IMR-90 (cell line): Measurements from ENCODE around the gene PRR33. TPM values are rescaled to one million over a fixed set of nuclear protein-coding genes. Genes with fewer than 3 reads are reported as not detected.

Experiments
- ATAC-seq: fragments of 200-7000 bp; cut with Tn5 transposase; 2 replicates; pipeline ENCODE4 v1.9.1; 2020; ENCODE audit warnings: low read depth, mild to moderate bottlenecking, moderate library complexity
- BruUV-seq: library from RNA; stranded (reverse); fragments of 400-500 nt; replicated peaks from 2 replicates; lab custom pipeline; 2021; lab: Mats Ljungman, UMichigan
- CTCF ChIA-PET: fragments of 300-600 bp; formaldehyde crosslinking; extraction: SDS; loops from one replicate; lab custom pipeline; 2021; ENCODE audit warnings: antibody characterized with exemption; lab: Yijun Ruan, JAX
- POLR2A ChIA-PET: fragments of 300-600 bp; sonication (Branson Sonifier 250); formaldehyde crosslinking; loops from one replicate; lab custom pipeline; 2022; ENCODE audit warnings: antibody characterized with exemption; ENCODE audit not compliant: unreplicated experiment; lab: Charles Lee
- DNase-seq: peaks from one replicate; pipeline ENCODE4 v3.0.0; 2013
- H2AFZ ChIP-seq: replicated peaks from 2 replicates; pipeline ENCODE3; 2013; ENCODE audit warnings: low read length, mild to moderate bottlenecking; ENCODE audit not compliant: poor library complexity
- H2AK5ac ChIP-seq: 2 replicates; pipeline ENCODE4 v1.6.1; 2013; ENCODE audit warnings: low read depth, low read length, inconsistent platforms
- H2AK9ac ChIP-seq: replicated peaks from 2 replicates; pipeline ENCODE3; 2013; ENCODE audit warnings: mild to moderate bottlenecking, low read depth, low read length, moderate library complexity; ENCODE audit not compliant: poor library complexity
- H2BK120ac ChIP-seq: 2 replicates; pipeline ENCODE4 v1.6.1; 2013; ENCODE audit warnings: low read depth, low read length, inconsistent platforms
- H2BK15ac ChIP-seq: 3 replicates; pipeline ENCODE4 v1.6.1; 2013; ENCODE audit warnings: low read depth, low read length, inconsistent platforms
- H2BK20ac ChIP-seq: 2 replicates; pipeline ENCODE4 v1.6.1; 2013; ENCODE audit warnings: low read depth, mild to moderate bottlenecking, inconsistent platforms, low read length, moderate library complexity
- H2BK5ac ChIP-seq: 2 replicates; pipeline ENCODE4 v1.6.1; 2013; ENCODE audit warnings: mild to moderate bottlenecking, low read depth, low read length, inconsistent platforms; ENCODE audit not compliant: poor library complexity, severe bottlenecking
- H3K14ac ChIP-seq: replicated peaks from 2 replicates; pipeline ENCODE4 v1.6.1; 2013; ENCODE audit warnings: low read depth, low read length, inconsistent platforms
- H3K18ac ChIP-seq: 2 replicates; pipeline ENCODE4 v1.6.1; 2013; ENCODE audit warnings: low read depth, low read length, control low read depth
- H3K23ac ChIP-seq: 2 replicates; pipeline ENCODE4 v1.6.1; 2013; ENCODE audit warnings: low read depth, low read length, inconsistent platforms
- H3K27ac ChIP-seq: 2 replicates; pipeline ENCODE4 v1.5.1; 2013; ENCODE audit warnings: mild to moderate bottlenecking, control low read depth, low read length; ENCODE audit not compliant: insufficient read depth
- H3K27me3 ChIP-seq: 2 replicates; pipeline ENCODE4 v1.6.1; 2013; ENCODE audit warnings: low read length; ENCODE audit not compliant: control insufficient read depth, insufficient read depth
- H3K36me3 ChIP-seq: 2 replicates; pipeline ENCODE4 v1.6.1; 2013; ENCODE audit warnings: low read length, mixed read lengths; ENCODE audit not compliant: control insufficient read depth, insufficient read depth
- H3K4ac ChIP-seq: 2 replicates; pipeline ENCODE4 v1.6.1; 2013; ENCODE audit warnings: low read depth, low read length, inconsistent platforms
- H3K4me1 ChIP-seq: 2 replicates; pipeline ENCODE4 v1.6.1; 2013; ENCODE audit warnings: low read length, mixed read lengths; ENCODE audit not compliant: control insufficient read depth, insufficient read depth
- H3K4me2 ChIP-seq: 2 replicates; pipeline ENCODE4 v1.6.1; 2013; ENCODE audit warnings: low read depth, mild to moderate bottlenecking, control low read depth, low read length, moderate library complexity
- H3K4me3 ChIP-seq: 2 replicates; pipeline ENCODE4 v1.5.1; 2013; ENCODE audit warnings: low read depth, mild to moderate bottlenecking, control low read depth, low read length, moderate library complexity; ENCODE audit not compliant: insufficient read depth
- H3K56ac ChIP-seq: 2 replicates; pipeline ENCODE4 v1.6.1; 2013; ENCODE audit warnings: low read length, inconsistent platforms; ENCODE audit not compliant: insufficient read depth; ENCODE audit errors: extremely low read depth
- H3K79me1 ChIP-seq, 2 experiments: 2 replicates each; pipeline ENCODE4 v1.6.1; 2013; ENCODE audit warnings: low read length in 2 of 2, inconsistent platforms in 1 of 2, low read depth in 1 of 2
- H3K9ac ChIP-seq: 2 replicates; pipeline ENCODE4 v1.6.1; 2013; ENCODE audit warnings: low read depth, low read length, control low read depth
- H3K9me1 ChIP-seq: 2 replicates; pipeline ENCODE4 v1.6.1; 2013; ENCODE audit warnings: low read length, inconsistent platforms; ENCODE audit not compliant: insufficient read depth
- H3K9me3 ChIP-seq: 2 replicates; pipeline ENCODE4 v1.6.1; 2013; ENCODE audit warnings: low read length; ENCODE audit not compliant: control insufficient read depth, insufficient read depth
- H4K20me1 ChIP-seq: 2 replicates; pipeline ENCODE4 v1.6.1; 2013; ENCODE audit warnings: low read length, inconsistent platforms; ENCODE audit not compliant: insufficient read depth
- H4K5ac ChIP-seq: 2 replicates; pipeline ENCODE4 v1.6.1; 2013; ENCODE audit warnings: mild to moderate bottlenecking, low read depth, low read length, control low read depth
- H4K8ac ChIP-seq, 2 experiments: 2 replicates each; pipeline ENCODE4 v1.6.1; 2013; ENCODE audit warnings: low read depth in 2 of 2, low read length in 2 of 2, control low read depth in 1 of 2, inconsistent platforms in 1 of 2
- H4K91ac ChIP-seq: 2 replicates; pipeline ENCODE4 v1.6.1; 2013; ENCODE audit warnings: low read depth, low read length, inconsistent platforms; ENCODE audit not compliant: insufficient read depth
- ELK1 ChIP-seq: fragments of 150-350 bp; IDR thresholded peaks from 2 replicates; pipeline ENCODE4 v1.6.1; 2016; ENCODE audit warnings: low read depth, mild to moderate bottlenecking, low read length, moderate library complexity, borderline replicate concordance
- MAFK ChIP-seq: IDR thresholded peaks from 2 replicates; pipeline ENCODE4 v1.6.1; 2012; ENCODE audit warnings: low read depth, low read length, improper control_type of control experiment
- MXI1 ChIP-seq: IDR thresholded peaks from 2 replicates; pipeline ENCODE4 v1.6.1; 2012; ENCODE audit warnings: low read depth, mild to moderate bottlenecking, low read length, moderate library complexity, borderline replicate concordance
- NFE2L2 ChIP-seq: fragments of 150-350 bp; IDR thresholded peaks from 2 replicates; pipeline ENCODE4 v1.6.1; 2016; ENCODE audit warnings: low read depth, mild to moderate bottlenecking, low read length
- POLR2A ChIP-seq: IDR thresholded peaks from 2 replicates; pipeline ENCODE4 v1.6.1; 2012; ENCODE audit warnings: mild to moderate bottlenecking, low read depth, low read length
- RCOR1 ChIP-seq: IDR thresholded peaks from 2 replicates; pipeline ENCODE4 v1.6.1; 2012; ENCODE audit warnings: mild to moderate bottlenecking, low read length, improper control_type of control experiment; ENCODE audit not compliant: insufficient replicate concordance
- SMC3 ChIP-seq: fragments of 150-350 bp; IDR thresholded peaks from 2 replicates; pipeline ENCODE4 v1.6.1; 2016; ENCODE audit warnings: low read depth, mild to moderate bottlenecking, antibody characterized with exemption, low read length, moderate library complexity
- USF2 ChIP-seq: fragments of 150-350 bp; IDR thresholded peaks from 2 replicates; pipeline ENCODE4 v1.6.1; 2017; ENCODE audit warnings: mild to moderate bottlenecking, antibody characterized with exemption, low read length, low read depth
- WGBS, 2 experiments: methylation state at CpG; one replicate each; pipeline versions ENCODE4 v1.1.5 to v1.1.7; 2013; ENCODE audit warnings: missing lambda C conversion rate in 2 of 2; ENCODE audit not compliant: insufficient read length in 1 of 2; ENCODE audit errors: extremely low coverage in 2 of 2; 5-methylcytosine and 5-hydroxymethylcytosine counted together
- dilution Hi-C: fragments of 300-500 bp; cut with HindIII; formaldehyde crosslinking; loops from one replicate; pipeline ENCODE4 v1.14.3; 2018; ENCODE audit warnings: low sequenced_read_pairs; ENCODE audit not compliant: unreplicated experiment
- in situ Hi-C: fragments of 300-500 bp; cut with MboI; formaldehyde crosslinking; loops from 3 replicates; pipeline ENCODE4 v1.14.3; 2019; ENCODE audit warnings: low sequenced_read_pairs, inconsistent platforms, mixed read lengths
- intact Hi-C: fragments of 100-400 bp; cut with micrococcal nuclease; formaldehyde crosslinking; loops from 2 replicates; pipeline ENCODE4 v1.10.0; 2022
- polyA plus RNA-seq, 3 experiments: library from polyadenylated mRNA; depleted of rRNA; stranded (reverse); fragments of >200 nt; gene quantifications; 2 replicates each; pipeline ENCODE4 v1.2.3, GENCODE V29; 2012; ENCODE audit warnings: low replicate concordance in 1 of 3
- total RNA-seq: library from RNA; depleted of rRNA; stranded (reverse); fragments of >200 nt; gene quantifications from 2 replicates; pipeline ENCODE4 v1.2.3, GENCODE V29; 2012

Gene PRR33
- total and polyA plus RNA-seq, 2 of the 4 experiments (the other 2 are of a cell fraction) = not detected

GRCh38 chr11:1868636-1869291, 22.9 kb downstream of the PRR33 start:
- DNase-seq = no peak
- no peak overlapping the region for H4K91ac ChIP-seq
- no peaks in the 10 kb centered on the region for H4K20me1 ChIP-seq
- no peak overlapping the region for H3K23ac ChIP-seq
- H3K79me1 ChIP-seq = no peaks in the 10 kb centered on the region
- H3K14ac ChIP-seq = no peak overlapping the region
- no peak overlapping the region for H3K4me3 ChIP-seq
- H2AK9ac ChIP-seq = no peak overlapping the region
- H3K4ac ChIP-seq = no peak overlapping the region
- in situ Hi-C loops = no loop called here
- H3K9me1 ChIP-seq = no peaks in the 10 kb centered on the region; the same call in 1 of the 2 replicates
- H3K56ac ChIP-seq = no peak overlapping the region
- no peak overlapping the region for H3K27ac ChIP-seq
- H3K4me1 ChIP-seq = peaks cover 9% of the 10 kb centered on the region
- no peaks in the 10 kb centered on the region for H3K36me3 ChIP-seq
- no peak overlapping the region for H4K8ac ChIP-seq
- H2AFZ ChIP-seq = no peak overlapping the region
- no peak overlapping the region for H3K18ac ChIP-seq
- dilution Hi-C loops = no loop called here
- no peak overlapping the region for H4K5ac ChIP-seq
- no peak overlapping the region for H2AK5ac ChIP-seq
- no peak for ATAC-seq
- BruUV-seq = no TSS peak
- intact Hi-C loops = no loop called here
- WGBS, 2 experiments = 60% methylated on average over 1 of the region's 25 CpGs; no CpG with 5 or more reads in 1 of the 2 experiments
- ChIA-PET CTCF (no interaction called here), POLR2A (no interaction called here)
- H3K27me3 ChIP-seq = peaks cover 22% of the 10 kb centered on the region; the same call in 1 of the 2 replicates
- H3K9ac ChIP-seq = no peak overlapping the region
- H2BK20ac ChIP-seq = no peak overlapping the region
- TF ChIP-seq POLR2A (no peak), NFE2L2 (no peak), SMC3 (no peak), MXI1 (no peak), ELK1 (no peak), USF2 (no peak), RCOR1 (no peak), MAFK (no peak)
- H3K4me2 ChIP-seq = no peak overlapping the region
- no peak overlapping the region for H2BK5ac ChIP-seq
- H2BK15ac ChIP-seq = no peak overlapping the region
- no peak overlapping the region for H2BK120ac ChIP-seq
- no peaks in the 10 kb centered on the region for H3K9me3 ChIP-seq
